Measurements from ENCODE around the gene RPS6KB1.

- TF ChIP-seq REST (IDR thresholded peaks at IDR 0.05; ENCODE audit: low read depth, low read length) (no peak), RAD21 (IDR thresholded peaks at IDR 0.05; ENCODE audit: low read length) (no peak), CHD2 (IDR thresholded peaks at IDR 0.05; ENCODE audit: low read length, partially characterized antibody) (no peak), EZH2phosphoT487 (IDR thresholded peaks at IDR 0.05; ENCODE audit: borderline replicate concordance, low read depth) (no peak), EP300 (IDR thresholded peaks at IDR 0.05; ENCODE audit: borderline replicate concordance in 1 of 2, low read depth in 1 of 2, low read length in 1 of 2) (no peak), CTCF (IDR thresholded peaks at IDR 0.05) (no peak), POLR2AphosphoS5 (IDR thresholded peaks at IDR 0.05; ENCODE audit: low read depth, low read length) (no peak), TCF12 (IDR thresholded peaks at IDR 0.05) (no peak), FOXM1 (IDR thresholded peaks at IDR 0.05; ENCODE audit: low read depth) (no peak), NRF1 (IDR thresholded peaks at IDR 0.05; ENCODE audit: low read depth, low read length) (no peak), YY1 (IDR thresholded peaks at IDR 0.05; ENCODE audit: low read depth) (no peak)
Measured at GRCh38 chr17:59846394-59847165, 46.3 kb upstream of the RPS6KB1 start.
